Measurements from ENCODE around the gene QDPR.

GRCh38 chr4:17480955-17481354 lies 30.9 kb downstream of the QDPR start:
- no peak for TF ChIP-seq USF1 (IDR thresholded peaks at IDR 0.05; ENCODE audit: borderline replicate concordance, low read depth)
- no peak for TF ChIP-seq EP300 (IDR thresholded peaks at IDR 0.05; ENCODE audit: borderline replicate concordance in 1 of 2, low read depth in 1 of 2, low read length in 1 of 2)
- no peak for TF ChIP-seq CHD2 (IDR thresholded peaks at IDR 0.05; ENCODE audit: low read length, partially characterized antibody)
- no peak for TF ChIP-seq CTCF (IDR thresholded peaks at IDR 0.05)
- TF ChIP-seq TAF1 (IDR thresholded peaks at IDR 0.05; ENCODE audit: borderline replicate concordance, low read depth, low read length), result no peak
- no peak for TF ChIP-seq NRF1 (IDR thresholded peaks at IDR 0.05; ENCODE audit: low read depth, low read length)
- TF ChIP-seq FOSL2 (IDR thresholded peaks at IDR 0.05; ENCODE audit: borderline replicate concordance, low read depth), result no peak
